B cell (primary cell): ENCODE results near the gene MNX1. TPM values are rescaled to one million over a fixed set of nuclear protein-coding genes. Genes with fewer than 3 reads are reported as not detected.

Experiments used
- ATAC-seq: fragments of 200-7000 bp; cut with Tn5 transposase; one replicate; pipeline ENCODE4 v1.10.0; 2021; ENCODE audit warnings: low read depth, mild to moderate bottlenecking, moderate number of reproducible peaks, moderate library complexity
- CTCF ChIA-PET: fragments of 350-600 bp; sonication (Branson Sonifier 250); formaldehyde crosslinking; loops from one replicate; lab custom pipeline; 2021; ENCODE audit warnings: antibody characterized with exemption, inconsistent platforms; lab: Charles Lee
- POLR2A ChIA-PET: fragments of 350-600 bp; sonication (Branson Sonifier 250); formaldehyde crosslinking; loops from one replicate; lab custom pipeline; 2021; ENCODE audit warnings: antibody characterized with exemption; lab: Charles Lee
- DNase-seq: peaks from one replicate; pipeline ENCODE4 v3.0.0; 2013
- H2AFZ ChIP-seq: 2 replicates; pipeline ENCODE4 v1.6.1; 2012; ENCODE audit warnings: mild to moderate bottlenecking, low read depth, low read length; ENCODE audit not compliant: insufficient read depth, poor library complexity, severe bottlenecking
- H3K27ac ChIP-seq, 2 donors: 1 replicate in 1 of 2; 2 replicates in 1 of 2; pipeline ENCODE4 v1.5.1; 2012 to 2013; ENCODE audit warnings: low read length in 2 of 2, mild to moderate bottlenecking in 2 of 2, moderate library complexity in 1 of 2
- H3K27me3 ChIP-seq, 4 experiments: fragments of 200-600 bp in 1 of 4; sonication (generic) in 1 of 4; replicated peaks in 1 of 4; 1 replicate in 2 of 4; 2 replicates in 2 of 4; pipeline versions ENCODE4 v1.6.1 to v1.7.0; 2013 to 2016; ENCODE audit warnings: low read length in 3 of 4, mild to moderate bottlenecking in 2 of 4, mixed read lengths in 1 of 4, moderate library complexity in 1 of 4; ENCODE audit not compliant: insufficient read depth in 4 of 4, control insufficient read depth in 3 of 4; ENCODE audit errors: control extremely low read depth in 1 of 4
- H3K36me3 ChIP-seq, 2 experiments: replicated peaks in 1 of 2; 1 replicate in 1 of 2; 2 replicates in 1 of 2; pipeline versions ENCODE4 v1.6.1 to v1.7.1; 2013; ENCODE audit warnings: low read length in 1 of 2; ENCODE audit not compliant: insufficient read depth in 2 of 2, control insufficient read depth in 1 of 2; ENCODE audit errors: control extremely low read depth in 1 of 2, extremely low read depth in 1 of 2
- H3K4me1 ChIP-seq, 2 donors: fragments of 200-600 bp in 1 of 2; sonication (generic) in 1 of 2; 1 replicate in 1 of 2; 2 replicates in 1 of 2; pipeline versions ENCODE4 v1.5.1 to v1.6.1; 2013 to 2017; ENCODE audit warnings: low read length in 2 of 2; ENCODE audit not compliant: control insufficient read depth in 2 of 2, insufficient read depth in 2 of 2
- H3K4me2 ChIP-seq: replicated peaks from 2 replicates; pipeline ENCODE3; 2012; ENCODE audit warnings: mild to moderate bottlenecking, low read depth, low read length; ENCODE audit not compliant: poor library complexity, severe bottlenecking
- H3K4me3 ChIP-seq, 5 experiments: fragments of 200-600 bp in 1 of 5; sonication (generic) in 1 of 5; 1 replicate in 3 of 5; 2 replicates in 2 of 5; pipeline versions ENCODE4 v1.5.1 to v1.7.0; 2011 to 2016; ENCODE audit warnings: low read length in 4 of 5, mild to moderate bottlenecking in 4 of 5, low read depth in 2 of 5, control low read depth in 1 of 5, moderate library complexity in 1 of 5; ENCODE audit not compliant: insufficient read depth in 1 of 5; ENCODE audit errors: control extremely low read depth in 1 of 5, extremely low read depth in 1 of 5
- H3K79me2 ChIP-seq: fragments of 200-600 bp; sonication (generic); one replicate; pipeline ENCODE4 v1.6.0; 2016; ENCODE audit warnings: low read length; ENCODE audit not compliant: control insufficient read depth, insufficient read depth
- H3K9ac ChIP-seq: fragments of 200-600 bp; sonication (generic); 2 replicates; pipeline ENCODE4 v1.6.1; 2017; ENCODE audit warnings: mild to moderate bottlenecking, low read length, moderate library complexity
- H3K9me3 ChIP-seq, 3 donors: one replicate each; pipeline versions ENCODE4 v1.6.1 to v1.7.1; 2013; ENCODE audit warnings: low read length in 2 of 3; ENCODE audit not compliant: control insufficient read depth in 2 of 3, insufficient read depth in 1 of 3; ENCODE audit errors: control extremely low read depth in 1 of 3
- H4K20me1 ChIP-seq: 2 replicates; pipeline ENCODE4 v1.6.0; 2012; ENCODE audit warnings: mild to moderate bottlenecking, low read length; ENCODE audit not compliant: insufficient read depth, control insufficient read depth, poor library complexity, severe bottlenecking
- H3K27ac Mint-ChIP-seq: one replicate; pipeline ENCODE4 v1.8.0; 2021; ENCODE audit warnings: mixed read lengths
- H3K27me3 Mint-ChIP-seq: one replicate; pipeline ENCODE4 v1.8.0; 2021; ENCODE audit warnings: mixed read lengths
- H3K4me1 Mint-ChIP-seq: one replicate; pipeline ENCODE4 v1.8.0; 2021; ENCODE audit warnings: mixed read lengths
- H3K4me3 Mint-ChIP-seq: one replicate; pipeline ENCODE4 v1.8.0; 2021; ENCODE audit warnings: mixed read lengths
- H3K9me3 Mint-ChIP-seq: one replicate; pipeline ENCODE4 v1.8.0; 2022; ENCODE audit warnings: mixed read lengths; ENCODE audit not compliant: insufficient read depth
- EZH2 ChIP-seq: IDR thresholded peaks from 2 replicates; pipeline ENCODE4 v1.6.1; 2012; ENCODE audit warnings: borderline replicate concordance, low read depth, mild to moderate bottlenecking, moderate library complexity, low read length; ENCODE audit not compliant: insufficient read depth, poor library complexity, severe bottlenecking
- WGBS: methylation state at CpG from one replicate; pipeline ENCODE4 v1.1.5; 2013; ENCODE audit warnings: missing lambda C conversion rate; ENCODE audit not compliant: insufficient coverage; 5-methylcytosine and 5-hydroxymethylcytosine counted together
- intact Hi-C: fragments of 100-400 bp; cut with micrococcal nuclease; formaldehyde crosslinking; loops from one replicate; pipeline ENCODE4 v1.10.0; 2022
- polyA plus RNA-seq: library from polyadenylated mRNA; depleted of rRNA; stranded (reverse); fragments of >200 nt; gene quantifications from 2 replicates; pipeline ENCODE4 v1.2.3, GENCODE V29; 2012
- total RNA-seq, 2 donors: library from RNA; stranded (reverse); fragments of 120-200 nt in 1 of 2; gene quantifications; 1 replicate in 1 of 2; 2 replicates in 1 of 2; pipeline versions ENCODE4 v1.2.3 to v1.2.4, GENCODE V29; 2013 to 2022
- TF ChIP-seq, protein P1 (sequence below): fragments of 200-600 bp; IDR thresholded peaks from one replicate; pipeline ENCODE4 v1.8.0; 2022; ENCODE audit warnings: antibody characterized with exemption, mild to moderate bottlenecking

Gene MNX1
- total and polyA plus RNA-seq, 2 donors (not counting 1 experiment from before 2014, with no cell fraction given) = not detected

- Mint-ChIP-seq H3K27ac (no peak overlapping the region), H3K4me1 (no peaks in the 10 kb centered on the region), H3K9me3 (peaks cover 11% of the 10 kb centered on the region), H3K4me3 (no peak overlapping the region), H3K27me3 (peaks cover 27% of the 10 kb centered on the region)
- no peaks in the 10 kb centered on the region for H3K36me3 ChIP-seq
- H4K20me1 ChIP-seq = no peaks in the 10 kb centered on the region
- ChIA-PET CTCF (no interaction called here), POLR2A (no interaction called here)
- peaks cover 0 to 12% (median 0%) of the 10 kb centered on the region in 4 experiments for H3K27me3 ChIP-seq
- no peak overlapping the region for H3K27ac ChIP-seq
- H3K79me2 ChIP-seq = no peaks in the 10 kb centered on the region
- DNase-seq (no peak), ATAC-seq (no peak)
- 82% methylated on average over 14 of the region's 16 CpGs for WGBS
- H3K4me1 ChIP-seq = no peaks in the 10 kb centered on the region
- H3K4me2 ChIP-seq = no peak overlapping the region
- intact Hi-C loops = no loop called here
- no peak overlapping the region for H3K4me3 ChIP-seq
- TF ChIP-seq EZH2 = no peak
- TF ChIP-seq, protein P1, sequence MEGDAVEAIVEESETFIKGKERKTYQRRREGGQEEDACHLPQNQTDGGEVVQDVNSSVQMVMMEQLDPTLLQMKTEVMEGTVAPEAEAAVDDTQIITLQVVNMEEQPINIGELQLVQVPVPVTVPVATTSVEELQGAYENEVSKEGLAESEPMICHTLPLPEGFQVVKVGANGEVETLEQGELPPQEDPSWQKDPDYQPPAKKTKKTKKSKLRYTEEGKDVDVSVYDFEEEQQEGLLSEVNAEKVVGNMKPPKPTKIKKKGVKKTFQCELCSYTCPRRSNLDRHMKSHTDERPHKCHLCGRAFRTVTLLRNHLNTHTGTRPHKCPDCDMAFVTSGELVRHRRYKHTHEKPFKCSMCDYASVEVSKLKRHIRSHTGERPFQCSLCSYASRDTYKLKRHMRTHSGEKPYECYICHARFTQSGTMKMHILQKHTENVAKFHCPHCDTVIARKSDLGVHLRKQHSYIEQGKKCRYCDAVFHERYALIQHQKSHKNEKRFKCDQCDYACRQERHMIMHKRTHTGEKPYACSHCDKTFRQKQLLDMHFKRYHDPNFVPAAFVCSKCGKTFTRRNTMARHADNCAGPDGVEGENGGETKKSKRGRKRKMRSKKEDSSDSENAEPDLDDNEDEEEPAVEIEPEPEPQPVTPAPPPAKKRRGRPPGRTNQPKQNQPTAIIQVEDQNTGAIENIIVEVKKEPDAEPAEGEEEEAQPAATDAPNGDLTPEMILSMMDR = no peak
- H3K9ac ChIP-seq = no peak overlapping the region
- H2AFZ ChIP-seq = no peak overlapping the region
- H3K9me3 ChIP-seq = peaks cover 0 to 22% (median 0%) of the 10 kb centered on the region in 3 donors
These were observed 46.8 kb upstream of the MNX1 start for GRCh38 chr7:157056957-157057902.

- no peaks in the 10 kb centered on the region for H3K36me3 ChIP-seq
- no peak overlapping the region for H2AFZ ChIP-seq
- no peaks in the 10 kb centered on the region for H3K79me2 ChIP-seq
- H3K4me3 ChIP-seq = no peak overlapping the region
- no peak overlapping the region for H3K4me2 ChIP-seq
- no peak overlapping the region for H3K9ac ChIP-seq
- H4K20me1 ChIP-seq = no peaks in the 10 kb centered on the region
- 87% methylated on average over 4 of the region's 9 CpGs for WGBS
- H3K27ac Mint-ChIP-seq = no peak overlapping the region
- intact Hi-C loops = no loop called here
- DNase-seq (no peak), ATAC-seq (no peak)
- POLR2A ChIA-PET = no interaction called here
- H3K27ac ChIP-seq = no peak overlapping the region
- no peak for TF ChIP-seq EZH2
- TF ChIP-seq, protein P1 = no peak
- H3K4me1 ChIP-seq = no peaks in the 10 kb centered on the region
- CTCF ChIA-PET = no interaction called here
- H3K9me3 Mint-ChIP-seq = peaks cover 11% of the 10 kb centered on the region
- H3K27me3 ChIP-seq = peaks cover 0 to 12% (median 0%) of the 10 kb centered on the region in 4 experiments
- peaks cover 0 to 14% (median 0%) of the 10 kb centered on the region in 3 donors for H3K9me3 ChIP-seq
- peaks cover 27% of the 10 kb centered on the region for H3K27me3 Mint-ChIP-seq
- no peak overlapping the region for H3K4me3 Mint-ChIP-seq
- H3K4me1 Mint-ChIP-seq = no peaks in the 10 kb centered on the region
These were observed 45.8 kb upstream of the MNX1 start for GRCh38 chr7:157056246-157056645.
